Fibroblast of pulmonary artery (primary cell): Measurements from ENCODE around the gene TMEM200B.

Experiments used
- DNase-seq: peaks from one replicate; pipeline ENCODE4 v3.0.0-alpha.2; 2010; ENCODE audit warnings: low read depth
- H3K4me3 ChIP-seq: replicated peaks from 2 replicates; pipeline ENCODE4 v1.5.1; 2011; ENCODE audit warnings: low read depth, mild to moderate bottlenecking, control low read depth, low read length, moderate library complexity
- CTCF ChIP-seq: IDR thresholded peaks from 2 replicates; pipeline ENCODE4 v1.5.1; 2011; ENCODE audit warnings: mild to moderate bottlenecking, control low read depth, low read length, inconsistent platforms; ENCODE audit errors: missing control alignments

TMEM200B gene

GRCh38 chr1:29125237-29125641 is 1.5 kb upstream of the TMEM200B start:
- H3K4me3 ChIP-seq = peak overlapping the region; percentile 66
- DNase-seq = no peak
- TF ChIP-seq CTCF = no peak

GRCh38 chr1:29124366-29125236 is 898 bp upstream of the TMEM200B start:
- peak; percentile 39 for TF ChIP-seq CTCF
- H3K4me3 ChIP-seq = peak overlapping the region; percentile 66
- peak; percentile 82 for DNase-seq

GRCh38 chr1:29123053-29123886 is 433 bp downstream of the TMEM200B start:
- no peak for TF ChIP-seq CTCF
- H3K4me3 ChIP-seq = peak overlapping the region; percentile 66
- peak; percentile 40 for DNase-seq

GRCh38 chr1:29122682-29123052 is 1.0 kb downstream of the TMEM200B start:
- TF ChIP-seq CTCF = no peak
- DNase-seq = peak; percentile 78
- peak overlapping the region; percentile 66 for H3K4me3 ChIP-seq

DNA sequence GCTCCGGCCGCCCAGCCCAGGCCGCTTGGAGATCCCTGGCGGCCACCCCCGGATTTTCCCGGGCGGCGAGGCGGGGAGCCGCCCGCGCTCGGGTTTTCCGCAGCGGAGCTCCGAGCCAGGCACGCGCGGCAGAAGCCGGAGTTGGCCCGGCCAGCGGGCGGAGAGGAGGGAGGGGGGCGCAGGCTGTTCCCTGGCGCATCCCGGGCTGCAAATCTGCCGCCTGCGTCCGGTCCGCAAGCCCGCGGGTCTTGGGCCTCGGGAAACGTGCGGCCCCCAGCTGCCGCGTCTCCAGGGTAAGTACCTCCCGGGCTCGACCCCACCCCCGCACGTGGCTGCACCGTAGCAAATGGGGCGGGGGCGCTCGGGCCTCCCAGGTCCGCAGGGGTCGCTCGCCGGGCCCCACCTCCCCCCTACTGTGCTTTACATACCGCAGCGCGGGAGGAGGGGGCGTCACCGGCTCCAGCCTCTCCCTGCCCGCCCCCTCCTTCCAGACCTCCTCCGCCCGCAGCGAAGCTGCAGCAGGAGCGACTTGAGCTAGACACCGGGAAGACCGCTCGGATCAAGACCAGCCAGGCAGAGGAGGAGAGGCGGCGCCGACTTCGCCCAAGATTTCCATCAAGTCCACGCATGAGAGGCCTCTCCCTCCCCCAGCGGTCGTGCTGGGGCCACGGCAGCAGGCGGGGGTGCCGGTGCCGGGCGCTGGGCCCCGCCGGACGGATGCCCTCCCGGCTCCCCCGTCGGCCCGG is 1.6 kb downstream of the TMEM200B start:
- TF ChIP-seq CTCF = no peak
- DNase-seq = peak; percentile 25
- H3K4me3 ChIP-seq = peak overlapping the region; percentile 66

DNA sequence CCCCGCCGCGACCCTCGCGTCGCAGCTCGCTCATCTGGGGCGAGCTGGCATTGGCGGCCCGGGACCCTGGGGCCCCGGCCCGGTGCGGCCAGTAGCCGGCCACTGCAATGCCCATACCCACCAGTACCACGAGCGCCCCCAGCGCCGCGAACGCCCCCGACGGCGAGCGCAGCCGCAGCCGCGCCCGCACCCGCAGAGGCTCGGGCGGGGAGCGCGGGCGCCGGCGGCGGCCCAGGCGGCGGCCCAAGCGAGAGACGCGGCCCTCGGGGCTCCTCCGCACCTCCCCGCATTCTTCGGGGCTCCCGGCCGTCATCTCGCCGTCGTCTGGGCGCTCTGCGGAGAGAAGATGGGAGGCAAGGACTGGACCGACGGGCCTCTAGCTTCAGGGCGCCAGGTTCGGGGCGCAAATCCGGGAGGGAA is 2.2 kb downstream of the TMEM200B start:
- peak overlapping the region; percentile 66 for H3K4me3 ChIP-seq
- DNase-seq = no peak
- TF ChIP-seq CTCF = no peak
